Liver (tissue), 9 donors: ENCODE results near the gene RHO. TPM values are rescaled to one million over a fixed set of nuclear protein-coding genes. Genes with fewer than 3 reads are reported as not detected.

Experiments used
- DNase-seq: peaks from one replicate; pipeline ENCODE4 v3.0.0-alpha.2; 2017; ENCODE audit warnings: low spot score
- H3K27ac ChIP-seq, 2 donors: one replicate each; pipeline ENCODE4 v1.7.0; 2013; ENCODE audit warnings: inconsistent platforms in 2 of 2, low read length in 2 of 2, control low read depth in 1 of 2, low read depth in 1 of 2, mild to moderate bottlenecking in 1 of 2
- H3K27me3 ChIP-seq, 4 donors: one replicate each; pipeline versions ENCODE4 v1.6.1 to v1.7.0; 2013; ENCODE audit warnings: low read length in 3 of 4, inconsistent platforms in 1 of 4, mild to moderate bottlenecking in 1 of 4, moderate library complexity in 1 of 4; ENCODE audit not compliant: control insufficient read depth in 4 of 4, insufficient read depth in 4 of 4
- H3K36me3 ChIP-seq, 4 donors: one replicate each; pipeline versions ENCODE4 v1.6.1 to v1.7.0; 2013; ENCODE audit warnings: low read length in 3 of 4, mild to moderate bottlenecking in 3 of 4, low read depth in 1 of 4, moderate library complexity in 1 of 4; ENCODE audit not compliant: control insufficient read depth in 4 of 4, insufficient read depth in 3 of 4
- H3K4me1 ChIP-seq, 4 donors: one replicate each; pipeline versions ENCODE4 v1.6.1 to v1.7.0; 2013; ENCODE audit warnings: low read length in 3 of 4, mild to moderate bottlenecking in 3 of 4, moderate library complexity in 1 of 4; ENCODE audit not compliant: control insufficient read depth in 4 of 4, insufficient read depth in 4 of 4
- H3K4me3 ChIP-seq, 3 donors: one replicate each; pipeline versions ENCODE4 v1.6.1 to v1.7.0; 2013; ENCODE audit warnings: low read length in 3 of 3, control low read depth in 1 of 3, low read depth in 1 of 3, mild to moderate bottlenecking in 1 of 3
- H3K9ac ChIP-seq, 2 donors: one replicate each; pipeline ENCODE4 v1.7.0; 2013; ENCODE audit warnings: low read length in 2 of 2, mild to moderate bottlenecking in 2 of 2, moderate library complexity in 2 of 2, control low read depth in 1 of 2, low read depth in 1 of 2
- H3K9me3 ChIP-seq, 4 donors: one replicate each; pipeline versions ENCODE4 v1.6.1 to v1.7.0; 2013; ENCODE audit warnings: low read length in 3 of 4; ENCODE audit not compliant: control insufficient read depth in 4 of 4
- ATF3 ChIP-seq: IDR thresholded peaks from 2 replicates; pipeline ENCODE4 v1.6.1; 2016; ENCODE audit warnings: antibody characterized with exemption
- EGR1 ChIP-seq, 2 donors: IDR thresholded peaks; 2 replicates each; pipeline ENCODE4 v1.6.1; 2016 to 2018; ENCODE audit warnings: antibody characterized with exemption in 2 of 2, low read depth in 2 of 2
- FOXA1 ChIP-seq: IDR thresholded peaks from 2 replicates; pipeline ENCODE4 v1.6.1; 2016; ENCODE audit warnings: antibody characterized with exemption
- FOXA2 ChIP-seq: IDR thresholded peaks from 2 replicates; pipeline ENCODE4 v1.6.1; 2016; ENCODE audit warnings: antibody characterized with exemption
- GABPA ChIP-seq, 2 donors: IDR thresholded peaks in 1 of 2; conservative IDR thresholded peaks in 1 of 2; 2 replicates each; pipeline ENCODE4 v1.6.1; 2016; ENCODE audit warnings: antibody characterized with exemption in 2 of 2, mild to moderate bottlenecking in 1 of 2, moderate library complexity in 1 of 2
- HNF4A ChIP-seq, 2 donors: conservative IDR thresholded peaks; 2 replicates each; pipeline ENCODE4 v1.6.1; 2016; ENCODE audit warnings: antibody characterized with exemption in 2 of 2, mild to moderate bottlenecking in 2 of 2
- HNF4G ChIP-seq: IDR thresholded peaks from 2 replicates; pipeline ENCODE4 v1.6.1; 2016; ENCODE audit warnings: antibody characterized with exemption
- JUND ChIP-seq, 2 donors: IDR thresholded peaks; 2 replicates each; pipeline ENCODE4 v1.6.1; 2016; ENCODE audit warnings: antibody characterized with exemption in 2 of 2
- MAX ChIP-seq: IDR thresholded peaks from 2 replicates; pipeline ENCODE4 v1.6.1; 2016; ENCODE audit warnings: antibody characterized with exemption
- NR2F2 ChIP-seq: IDR thresholded peaks from 2 replicates; pipeline ENCODE4 v1.6.1; 2016; ENCODE audit warnings: antibody characterized with exemption
- RAD21 ChIP-seq, 2 donors: IDR thresholded peaks; 2 replicates each; pipeline ENCODE4 v1.6.1; 2016; ENCODE audit warnings: antibody characterized with exemption in 2 of 2, mild to moderate bottlenecking in 2 of 2
- SP1 ChIP-seq: IDR thresholded peaks from 2 replicates; pipeline ENCODE4 v1.6.1; 2018; ENCODE audit warnings: antibody characterized with exemption, mild to moderate bottlenecking
- TAF1 ChIP-seq: conservative IDR thresholded peaks from 2 replicates; pipeline ENCODE4 v1.6.1; 2016; ENCODE audit warnings: antibody characterized with exemption, mild to moderate bottlenecking
- YY1 ChIP-seq: IDR thresholded peaks from 2 replicates; pipeline ENCODE4 v1.6.1; 2016; ENCODE audit warnings: antibody characterized with exemption, mild to moderate bottlenecking
- ZBTB33 ChIP-seq: IDR thresholded peaks from 2 replicates; pipeline ENCODE4 v1.6.1; 2016; ENCODE audit warnings: antibody characterized with exemption
- WGBS: extraction: QIAGEN DNeasy Blood & Tissue Kit; methylation state at CpG from one replicate; pipeline ENCODE4 v1.1.7; 2013; 5-methylcytosine and 5-hydroxymethylcytosine counted together
- polyA plus RNA-seq, 2 donors: library from polyadenylated mRNA; stranded (reverse) in 1 of 2; unstranded in 1 of 2; fragments of 200-250 nt in 1 of 2; fragments of >200 nt in 1 of 2; fragmentation: Nextera tagmentation in 1 of 2; extraction: Ambion mirVana in 1 of 2; gene quantifications; one replicate each; pipeline versions ENCODE4 v1.2.1 to v1.2.3, GENCODE V29; 2013 to 2015
- total RNA-seq, 2 donors: library from RNA; depleted of rRNA; stranded (reverse); fragments of >200 nt; gene quantifications; one replicate each; pipeline ENCODE4 v1.2.3, GENCODE V29; 2014
- TF ChIP-seq, protein P1 (sequence below): fragments of 150-350 bp; IDR thresholded peaks from 2 replicates; pipeline ENCODE4 v1.5.1; 2017; ENCODE audit warnings: improper control_type of control experiment, low read depth, low read length; ENCODE audit not compliant: missing input control
- TF ChIP-seq, protein P2 (sequence below): IDR thresholded peaks from 2 replicates; pipeline ENCODE4 v1.6.1; 2016; ENCODE audit warnings: antibody characterized with exemption, mild to moderate bottlenecking
- donor health status: healthy.
- donor health status: healthy.
- donor health status: healthy.
- donor health status: healthy.
- donor health status: healthy.

Gene RHO
- total and polyA plus RNA-seq, 4 donors = not detected

DNA sequence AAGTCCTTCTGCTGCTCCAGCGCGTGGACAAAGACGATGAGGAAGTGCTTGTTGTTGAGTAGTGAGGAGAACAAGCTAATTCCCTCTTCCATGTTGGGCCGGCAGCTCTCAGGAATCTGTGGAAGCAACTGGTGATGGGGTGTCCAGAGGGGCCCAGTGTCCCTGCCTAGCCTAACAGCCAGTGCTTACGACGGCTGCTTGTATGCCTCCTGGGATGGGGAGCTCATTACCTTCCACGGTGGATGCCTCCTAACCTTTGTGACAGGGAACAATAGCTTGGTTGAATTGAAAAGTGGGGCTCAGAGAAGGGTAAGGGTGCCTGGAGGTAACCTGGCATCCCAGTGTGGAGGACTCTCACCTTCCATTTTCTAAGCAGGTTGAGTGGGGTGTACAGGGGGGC lies 37.5 kb downstream of the RHO start:
- TF ChIP-seq ZBTB33 (no peak), FOXA1 (no peak), ATF3 (no peak), SP1 (no peak), FOXA2 (no peak), RAD21 (IDR thresholded peaks at IDR 0.05) (no peak), HNF4A (conservative IDR thresholded peaks at IDR 0.05) (no peak)
- TF ChIP-seq, protein P1, sequence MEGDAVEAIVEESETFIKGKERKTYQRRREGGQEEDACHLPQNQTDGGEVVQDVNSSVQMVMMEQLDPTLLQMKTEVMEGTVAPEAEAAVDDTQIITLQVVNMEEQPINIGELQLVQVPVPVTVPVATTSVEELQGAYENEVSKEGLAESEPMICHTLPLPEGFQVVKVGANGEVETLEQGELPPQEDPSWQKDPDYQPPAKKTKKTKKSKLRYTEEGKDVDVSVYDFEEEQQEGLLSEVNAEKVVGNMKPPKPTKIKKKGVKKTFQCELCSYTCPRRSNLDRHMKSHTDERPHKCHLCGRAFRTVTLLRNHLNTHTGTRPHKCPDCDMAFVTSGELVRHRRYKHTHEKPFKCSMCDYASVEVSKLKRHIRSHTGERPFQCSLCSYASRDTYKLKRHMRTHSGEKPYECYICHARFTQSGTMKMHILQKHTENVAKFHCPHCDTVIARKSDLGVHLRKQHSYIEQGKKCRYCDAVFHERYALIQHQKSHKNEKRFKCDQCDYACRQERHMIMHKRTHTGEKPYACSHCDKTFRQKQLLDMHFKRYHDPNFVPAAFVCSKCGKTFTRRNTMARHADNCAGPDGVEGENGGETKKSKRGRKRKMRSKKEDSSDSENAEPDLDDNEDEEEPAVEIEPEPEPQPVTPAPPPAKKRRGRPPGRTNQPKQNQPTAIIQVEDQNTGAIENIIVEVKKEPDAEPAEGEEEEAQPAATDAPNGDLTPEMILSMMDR = no peak
- no peak for DNase-seq
- no peak overlapping the region for H3K27ac ChIP-seq
- no peak overlapping the region for H3K4me3 ChIP-seq
- no peaks in the 10 kb centered on the region for H3K9me3 ChIP-seq
- H3K9ac ChIP-seq = no peak overlapping the region
- no peaks in the 10 kb centered on the region for H3K27me3 ChIP-seq
- H3K36me3 ChIP-seq = peaks cover 0 to 3% (median 0%) of the 10 kb centered on the region in 4 donors
- 96% methylated on average over 7 of the region's 7 CpGs for WGBS
- no peaks in the 10 kb centered on the region for H3K4me1 ChIP-seq

GRCh38 chr3:129567176-129567705 lies 38.8 kb downstream of the RHO start:
- DNase-seq = no peak
- Histone ChIP-seq H3K27ac (no peak overlapping the region), H3K4me3 (no peak overlapping the region), H3K36me3 (peaks cover 0 to 3% (median 0%) of the 10 kb centered on the region in 4 donors), H3K27me3 (no peaks in the 10 kb centered on the region), H3K9me3 (no peaks in the 10 kb centered on the region), H3K9ac (no peak overlapping the region), H3K4me1 (no peaks in the 10 kb centered on the region)
- 85% methylated on average over 18 of the region's 18 CpGs for WGBS
- TF ChIP-seq YY1 (no peak), MAX (no peak), HNF4G (no peak), GABPA (IDR thresholded peaks at IDR 0.05 in 1 of 2, conservative IDR thresholded peaks at IDR 0.05 in 1 of 2) (no peak), ATF3 (no peak), EGR1 (IDR thresholded peaks at IDR 0.05; ENCODE audit: low read depth in 2 of 2) (no peak), FOXA2 (no peak), HNF4A (conservative IDR thresholded peaks at IDR 0.05) (no peak), SP1 (no peak), RAD21 (IDR thresholded peaks at IDR 0.05) (no peak), TAF1 (no peak), JUND (IDR thresholded peaks at IDR 0.05) (no peak), ZBTB33 (no peak), NR2F2 (no peak), FOXA1 (no peak)
- TF ChIP-seq, protein P2, sequence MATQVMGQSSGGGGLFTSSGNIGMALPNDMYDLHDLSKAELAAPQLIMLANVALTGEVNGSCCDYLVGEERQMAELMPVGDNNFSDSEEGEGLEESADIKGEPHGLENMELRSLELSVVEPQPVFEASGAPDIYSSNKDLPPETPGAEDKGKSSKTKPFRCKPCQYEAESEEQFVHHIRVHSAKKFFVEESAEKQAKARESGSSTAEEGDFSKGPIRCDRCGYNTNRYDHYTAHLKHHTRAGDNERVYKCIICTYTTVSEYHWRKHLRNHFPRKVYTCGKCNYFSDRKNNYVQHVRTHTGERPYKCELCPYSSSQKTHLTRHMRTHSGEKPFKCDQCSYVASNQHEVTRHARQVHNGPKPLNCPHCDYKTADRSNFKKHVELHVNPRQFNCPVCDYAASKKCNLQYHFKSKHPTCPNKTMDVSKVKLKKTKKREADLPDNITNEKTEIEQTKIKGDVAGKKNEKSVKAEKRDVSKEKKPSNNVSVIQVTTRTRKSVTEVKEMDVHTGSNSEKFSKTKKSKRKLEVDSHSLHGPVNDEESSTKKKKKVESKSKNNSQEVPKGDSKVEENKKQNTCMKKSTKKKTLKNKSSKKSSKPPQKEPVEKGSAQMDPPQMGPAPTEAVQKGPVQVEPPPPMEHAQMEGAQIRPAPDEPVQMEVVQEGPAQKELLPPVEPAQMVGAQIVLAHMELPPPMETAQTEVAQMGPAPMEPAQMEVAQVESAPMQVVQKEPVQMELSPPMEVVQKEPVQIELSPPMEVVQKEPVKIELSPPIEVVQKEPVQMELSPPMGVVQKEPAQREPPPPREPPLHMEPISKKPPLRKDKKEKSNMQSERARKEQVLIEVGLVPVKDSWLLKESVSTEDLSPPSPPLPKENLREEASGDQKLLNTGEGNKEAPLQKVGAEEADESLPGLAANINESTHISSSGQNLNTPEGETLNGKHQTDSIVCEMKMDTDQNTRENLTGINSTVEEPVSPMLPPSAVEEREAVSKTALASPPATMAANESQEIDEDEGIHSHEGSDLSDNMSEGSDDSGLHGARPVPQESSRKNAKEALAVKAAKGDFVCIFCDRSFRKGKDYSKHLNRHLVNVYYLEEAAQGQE = no peak
- TF ChIP-seq, protein P1 = no peak
